Lower leg skin (tissue), 4 donors: ENCODE measurements around the gene RALY. TPM values are rescaled to one million over a fixed set of nuclear protein-coding genes. Genes with fewer than 3 reads are reported as not detected.

Source experiments
- DNase-seq, 2 donors: peaks; one replicate each; pipeline ENCODE4 v3.0.0-alpha.2; 2019; ENCODE audit warnings: low spot score in 2 of 2
- H3K4me3 ChIP-seq: fragments of 200-600 bp; sonication (generic); 2 replicates; pipeline ENCODE4 v1.5.1; 2017; ENCODE audit warnings: mild to moderate bottlenecking, low read depth; ENCODE audit not compliant: poor library complexity, severe bottlenecking
- POLR2A ChIP-seq, 2 donors: fragments of 450-650 bp; IDR thresholded peaks; one replicate each; pipeline ENCODE4 v1.6.1; 2016 to 2017; ENCODE audit warnings: antibody characterized with exemption in 2 of 2, mild to moderate bottlenecking in 1 of 2, moderate library complexity in 1 of 2
- WGBS, 2 donors: methylation state at CpG; one replicate each; pipeline ENCODE4 v1.1.5; 2018; 5-methylcytosine and 5-hydroxymethylcytosine counted together
- intact Hi-C: fragments of 100-400 bp; cut with DNase I; formaldehyde crosslinking; loops from one replicate; pipeline ENCODE4 v1.15.0; 2023; ENCODE audit warnings: low total_unique reads
- total RNA-seq, 4 donors: library from RNA; depleted of rRNA; stranded (reverse); fragments of >200 nt; gene quantifications; one replicate each; pipeline ENCODE4 v1.1.0, GENCODE V29; 2016
- TF ChIP-seq, protein P1 (sequence below), 3 donors: fragments of 450-650 bp; IDR thresholded peaks; one replicate each; pipeline ENCODE4 v1.5.1; 2016; ENCODE audit warnings: antibody characterized with exemption in 3 of 3, mild to moderate bottlenecking in 3 of 3, moderate library complexity in 2 of 3

RALY gene
- total RNA-seq, 4 donors from 2014 or later = 92.2 to 113 (median 98.6) TPM

DNA sequence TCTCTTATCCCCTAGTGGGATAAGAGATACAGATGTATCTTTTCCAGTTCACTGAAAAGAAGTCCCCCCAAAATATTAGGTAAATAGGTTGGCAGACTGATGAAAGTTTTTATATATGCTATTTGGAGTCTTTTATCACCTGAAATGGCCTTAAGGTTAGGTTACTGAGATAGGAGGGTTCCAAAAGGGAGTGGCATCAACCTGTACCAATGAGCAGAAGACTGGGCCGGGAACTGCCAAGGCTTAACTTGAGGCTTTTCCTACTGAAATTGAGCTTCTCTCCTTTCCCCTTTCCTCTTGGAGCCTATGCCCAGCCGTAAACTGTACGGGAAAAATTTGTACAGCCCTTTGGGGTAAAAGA, 76.3 kb downstream of the RALY start:
- 78 to 79% methylated on average over 3 of the region's 3 CpGs for WGBS, 2 donors
- intact Hi-C loops = no loop called here
- TF ChIP-seq POLR2A (IDR thresholded peaks at IDR 0.05) = no peak
- TF ChIP-seq, protein P1, sequence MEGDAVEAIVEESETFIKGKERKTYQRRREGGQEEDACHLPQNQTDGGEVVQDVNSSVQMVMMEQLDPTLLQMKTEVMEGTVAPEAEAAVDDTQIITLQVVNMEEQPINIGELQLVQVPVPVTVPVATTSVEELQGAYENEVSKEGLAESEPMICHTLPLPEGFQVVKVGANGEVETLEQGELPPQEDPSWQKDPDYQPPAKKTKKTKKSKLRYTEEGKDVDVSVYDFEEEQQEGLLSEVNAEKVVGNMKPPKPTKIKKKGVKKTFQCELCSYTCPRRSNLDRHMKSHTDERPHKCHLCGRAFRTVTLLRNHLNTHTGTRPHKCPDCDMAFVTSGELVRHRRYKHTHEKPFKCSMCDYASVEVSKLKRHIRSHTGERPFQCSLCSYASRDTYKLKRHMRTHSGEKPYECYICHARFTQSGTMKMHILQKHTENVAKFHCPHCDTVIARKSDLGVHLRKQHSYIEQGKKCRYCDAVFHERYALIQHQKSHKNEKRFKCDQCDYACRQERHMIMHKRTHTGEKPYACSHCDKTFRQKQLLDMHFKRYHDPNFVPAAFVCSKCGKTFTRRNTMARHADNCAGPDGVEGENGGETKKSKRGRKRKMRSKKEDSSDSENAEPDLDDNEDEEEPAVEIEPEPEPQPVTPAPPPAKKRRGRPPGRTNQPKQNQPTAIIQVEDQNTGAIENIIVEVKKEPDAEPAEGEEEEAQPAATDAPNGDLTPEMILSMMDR (IDR thresholded peaks at IDR 0.05) = no peak
- no peak for DNase-seq
- H3K4me3 ChIP-seq = no peak overlapping the region

DNA sequence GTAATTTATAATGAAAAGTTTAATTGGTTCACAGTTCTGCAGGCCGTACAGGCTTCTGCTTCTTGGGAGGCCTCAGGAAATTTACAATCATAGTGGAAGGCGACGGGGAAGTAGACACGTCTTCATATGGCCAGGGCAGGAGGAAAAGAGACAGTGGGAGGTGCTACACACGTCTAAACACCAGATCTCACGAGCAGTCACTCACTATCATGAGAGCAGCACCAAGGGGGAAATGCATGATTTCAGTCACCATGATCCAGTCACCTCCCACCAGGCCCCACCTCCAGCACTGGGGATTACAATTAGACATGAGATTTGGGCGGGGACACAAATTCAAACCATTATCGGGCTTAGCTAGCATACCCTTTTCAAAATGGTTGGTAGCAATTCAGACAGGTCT, 77.1 kb downstream of the RALY start:
- intact Hi-C loops = no loop called here
- DNase-seq = no peak
- TF ChIP-seq, protein P1 (IDR thresholded peaks at IDR 0.05) = no peak
- TF ChIP-seq POLR2A (IDR thresholded peaks at IDR 0.05) = no peak
- WGBS, 2 donors = 78 to 87% methylated on average over 8 of the region's 8 CpGs
- H3K4me3 ChIP-seq = no peak overlapping the region

DNA sequence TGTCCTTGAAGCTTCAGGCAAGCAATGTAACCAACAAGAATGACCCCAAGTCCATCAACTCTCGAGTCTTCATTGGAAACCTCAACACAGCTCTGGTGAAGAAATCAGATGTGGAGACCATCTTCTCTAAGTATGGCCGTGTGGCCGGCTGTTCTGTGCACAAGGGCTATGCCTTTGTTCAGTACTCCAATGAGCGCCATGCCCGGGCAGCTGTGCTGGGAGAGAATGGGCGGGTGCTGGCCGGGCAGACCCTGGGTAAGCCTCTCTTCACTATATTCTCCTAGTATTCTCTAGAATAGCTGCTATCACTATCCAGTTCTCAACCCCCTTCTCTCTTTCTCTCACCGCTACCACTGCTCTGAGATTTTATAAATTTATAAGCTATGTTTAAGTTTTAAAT, 78.4 kb downstream of the RALY start:
- intact Hi-C loops = no loop called here
- DNase-seq = no peak
- 87 to 93% methylated on average over 8 of the region's 8 CpGs for WGBS, 2 donors
- TF ChIP-seq, protein P1 (IDR thresholded peaks at IDR 0.05) = no peak
- no peak for TF ChIP-seq POLR2A (IDR thresholded peaks at IDR 0.05)
- H3K4me3 ChIP-seq = no peak overlapping the region

DNA sequence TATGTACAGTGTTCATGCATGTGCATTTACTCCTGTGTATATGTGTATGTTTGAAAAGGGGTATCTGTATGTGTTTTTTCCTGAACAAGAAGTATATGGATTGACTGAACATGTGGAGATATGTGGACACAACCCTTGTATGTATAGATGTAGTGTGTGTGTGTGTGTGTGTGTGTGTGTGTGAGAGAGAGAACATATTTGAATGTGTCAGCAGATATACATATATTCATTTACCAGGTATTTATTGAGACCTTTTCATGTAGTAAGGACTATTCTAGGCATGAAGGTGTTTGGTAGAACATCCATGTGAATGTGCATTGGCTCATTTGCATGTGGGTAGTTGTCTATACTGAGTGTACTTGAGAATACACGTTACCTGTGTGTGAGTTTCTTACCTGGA, 79.1 kb downstream of the RALY start:
- DNase-seq = no peak
- intact Hi-C loops = no loop called here
- 88 to 89% methylated on average over 1 of the region's 1 CpG for WGBS, 2 donors

DNA sequence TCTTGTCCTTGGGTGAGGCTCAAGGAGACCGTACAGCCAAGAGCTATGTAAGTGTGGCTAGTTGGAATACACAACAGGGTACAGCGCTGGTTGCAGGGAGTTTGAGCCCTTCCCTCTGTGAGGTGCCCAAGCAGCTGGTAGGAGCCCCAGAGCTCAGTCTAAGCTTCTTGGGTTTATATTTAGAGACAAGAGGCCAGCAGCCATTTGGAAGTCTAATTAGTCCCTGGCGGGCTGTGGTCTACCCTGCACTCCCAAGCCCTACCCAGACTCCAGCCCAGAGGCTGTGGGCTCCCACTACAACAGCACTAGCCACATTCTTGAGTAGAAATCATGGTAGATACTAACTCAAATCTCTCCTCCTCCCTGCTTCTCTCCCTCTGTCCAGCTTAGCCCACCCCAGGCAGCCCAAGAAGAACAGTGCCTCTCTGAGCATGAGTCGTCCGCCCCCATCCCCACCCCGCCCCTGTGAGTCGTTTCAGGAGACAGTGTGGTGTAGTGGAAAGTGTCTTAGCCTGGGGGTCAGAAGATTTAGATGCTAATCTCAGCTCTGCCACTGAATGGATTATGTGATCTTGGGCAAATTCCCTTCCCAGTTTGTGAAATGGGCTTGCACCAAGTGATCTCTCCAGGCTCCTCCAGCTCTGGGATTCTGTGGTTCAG, 80.5 kb downstream of the RALY start:
- H3K4me3 ChIP-seq = no peak overlapping the region
- intact Hi-C loops = no loop called here
- WGBS, 2 donors = 65 to 75% methylated on average over 7 of the region's 7 CpGs
- no peak for DNase-seq
- TF ChIP-seq, protein P1 (IDR thresholded peaks at IDR 0.05) = no peak
- TF ChIP-seq POLR2A (IDR thresholded peaks at IDR 0.05) = no peak

More for the DNA sequence above, 79.1 kb downstream of the RALY start:
- no peak overlapping the region for H3K4me3 ChIP-seq
- TF ChIP-seq, protein P1 (IDR thresholded peaks at IDR 0.05) = no peak
- TF ChIP-seq POLR2A (IDR thresholded peaks at IDR 0.05) = no peak

DNA sequence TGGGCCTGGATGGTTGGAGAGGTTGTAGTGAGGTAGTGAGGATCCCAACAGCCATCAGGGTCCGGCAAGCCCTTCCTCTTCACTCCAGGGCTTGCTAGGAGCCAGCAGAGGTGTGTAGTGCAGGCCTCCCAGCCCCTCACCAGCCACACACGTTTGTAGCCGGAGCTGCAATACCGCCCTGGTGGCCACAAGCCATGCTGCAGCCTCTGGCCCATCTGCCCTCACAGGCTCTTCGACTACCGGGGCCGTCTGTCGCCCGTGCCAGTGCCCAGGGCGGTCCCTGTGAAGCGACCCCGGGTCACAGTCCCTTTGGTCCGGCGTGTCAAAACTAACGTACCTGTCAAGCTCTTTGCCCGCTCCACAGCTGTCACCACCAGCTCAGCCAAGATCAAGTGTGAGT, 81.9 kb downstream of the RALY start:
- intact Hi-C loops = no loop called here
- WGBS, 2 donors = 92 to 94% methylated on average over 15 to 16 of the region's 16 CpGs
- no peak overlapping the region for H3K4me3 ChIP-seq
- no peak for DNase-seq
- TF ChIP-seq POLR2A (IDR thresholded peaks at IDR 0.05) = no peak
- TF ChIP-seq, protein P1 (IDR thresholded peaks at IDR 0.05) = no peak
